Stimulated activated CD8-positive, alpha-beta memory T cell treated with anti-CD3 and anti-CD28 coated beads, Interleukin-2, amount 100 ng/mL, for 48 hours (primary cell): Measurements from ENCODE around the gene COX20.

Source experiments
- DNase-seq, 2 donors: peaks; one replicate each; pipeline ENCODE4 v3.0.0-alpha.2; 2020; ENCODE audit warnings: low read depth in 2 of 2

The COX20 gene

DNA sequence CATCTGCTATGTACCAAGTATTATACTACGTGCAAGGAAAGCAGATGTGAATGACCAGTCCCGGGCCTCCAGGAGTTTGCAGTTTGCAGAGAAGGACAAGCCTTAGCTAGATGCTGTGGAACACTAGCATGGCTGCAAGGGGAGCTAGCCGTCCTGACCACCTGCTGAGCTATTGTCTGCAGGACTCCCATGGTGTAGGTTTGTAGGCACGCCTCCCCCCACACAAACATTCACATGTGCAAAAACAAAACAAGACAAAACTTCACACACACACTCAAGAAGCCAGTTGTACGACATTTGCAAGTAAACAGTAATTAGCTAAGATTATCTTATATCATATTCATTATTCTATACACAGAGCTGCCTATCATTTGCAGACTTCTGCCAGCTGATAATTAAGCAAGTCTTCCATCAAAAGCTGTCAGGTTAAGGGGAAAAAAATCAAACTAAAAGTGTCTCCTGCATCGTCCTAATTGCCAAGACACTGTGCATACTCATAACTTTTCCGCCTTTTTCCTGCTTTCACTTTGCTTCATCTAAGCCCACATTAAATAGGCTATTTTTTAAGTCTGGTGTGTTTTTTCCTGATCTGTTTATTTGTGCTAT lies 39.6 kb downstream of the COX20 start:
- DNase-seq, result no peak

DNA sequence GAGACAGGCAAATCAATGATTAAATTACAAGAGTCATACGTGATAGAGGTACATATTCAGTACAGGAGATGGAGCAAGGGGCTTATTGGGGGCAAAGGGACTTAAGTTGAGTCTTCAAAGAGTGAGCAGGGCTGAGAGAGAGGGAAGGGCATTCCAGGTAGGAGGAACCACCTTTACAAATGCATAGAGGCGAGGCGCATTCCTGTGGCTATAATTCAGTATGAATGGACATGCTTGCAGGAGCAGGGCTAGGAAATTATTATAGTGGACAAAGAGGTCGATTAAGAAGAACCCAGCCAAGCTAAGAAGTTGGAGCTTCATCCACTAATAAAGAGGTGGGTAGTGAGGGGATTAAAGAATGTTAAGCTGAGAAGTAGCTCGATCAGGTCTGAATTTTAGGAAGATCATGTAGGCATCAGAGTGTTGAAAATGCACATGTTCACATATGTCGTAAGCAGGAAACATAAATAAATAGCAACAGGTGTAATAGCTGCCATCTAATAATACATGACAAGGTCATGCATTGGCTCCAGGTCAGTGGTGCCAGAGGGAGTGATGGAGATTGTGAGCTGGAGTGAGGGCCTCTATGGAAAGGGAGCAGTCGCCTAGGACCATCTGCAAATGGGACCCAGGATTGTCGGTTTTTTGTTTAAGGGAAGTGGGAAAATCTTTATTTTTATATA lies 40.9 kb downstream of the COX20 start:
- DNase-seq, result no peak

DNA sequence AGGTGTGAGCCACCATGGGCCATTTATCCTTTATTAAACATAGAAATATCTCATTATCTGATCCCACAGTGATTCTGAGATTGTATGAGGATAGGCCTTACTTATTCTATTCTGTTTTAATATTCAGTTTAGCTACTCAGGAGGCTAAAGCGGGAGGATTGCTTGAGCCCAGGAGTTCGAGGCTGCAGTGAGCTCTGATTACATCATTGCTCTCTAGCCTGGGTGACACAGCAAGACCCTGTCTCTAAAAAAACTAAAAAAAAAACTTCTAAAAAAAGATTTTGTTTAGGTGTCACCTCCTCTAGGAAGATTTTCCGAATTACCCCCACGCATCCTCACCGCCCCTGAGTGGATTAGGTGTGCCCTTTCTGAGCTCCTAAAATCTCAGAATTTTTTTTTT lies 43.2 kb downstream of the COX20 start:
- no peak for DNase-seq

DNA sequence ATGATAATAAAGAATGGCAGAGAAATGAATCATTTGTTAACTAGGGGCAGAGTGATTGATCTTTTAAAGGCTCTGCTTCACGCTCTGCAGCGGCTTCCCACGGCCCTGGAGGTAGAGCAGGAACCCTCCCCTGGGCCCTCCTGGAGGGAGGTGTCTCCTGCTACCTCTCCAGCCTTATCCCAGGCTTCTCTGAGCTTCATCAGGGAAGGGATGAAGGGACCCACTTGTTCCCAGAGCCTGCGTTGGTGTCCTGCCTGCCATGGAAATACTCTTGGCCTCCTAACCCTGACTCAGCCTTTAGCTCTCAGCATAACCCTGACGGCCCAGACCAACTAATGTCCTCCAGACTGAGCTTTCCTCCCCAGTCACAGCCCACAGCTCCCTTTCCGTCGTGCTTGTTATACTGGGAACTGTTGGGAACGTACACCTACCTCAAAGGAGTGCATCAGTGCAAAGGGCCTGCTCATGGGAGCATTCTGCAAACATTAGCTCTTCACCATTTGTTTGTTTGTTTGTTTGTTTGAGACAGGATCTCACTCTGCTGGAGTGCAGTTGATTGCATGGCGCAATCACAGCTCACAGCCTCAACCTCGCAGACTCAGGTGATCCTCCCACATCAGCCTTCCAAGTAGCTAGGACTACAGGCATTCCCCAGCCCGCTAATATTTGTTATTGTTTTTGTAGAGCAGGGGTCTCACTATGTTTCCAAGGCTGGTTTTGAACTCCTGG lies 46.3 kb downstream of the COX20 start:
- no peak for DNase-seq

DNA sequence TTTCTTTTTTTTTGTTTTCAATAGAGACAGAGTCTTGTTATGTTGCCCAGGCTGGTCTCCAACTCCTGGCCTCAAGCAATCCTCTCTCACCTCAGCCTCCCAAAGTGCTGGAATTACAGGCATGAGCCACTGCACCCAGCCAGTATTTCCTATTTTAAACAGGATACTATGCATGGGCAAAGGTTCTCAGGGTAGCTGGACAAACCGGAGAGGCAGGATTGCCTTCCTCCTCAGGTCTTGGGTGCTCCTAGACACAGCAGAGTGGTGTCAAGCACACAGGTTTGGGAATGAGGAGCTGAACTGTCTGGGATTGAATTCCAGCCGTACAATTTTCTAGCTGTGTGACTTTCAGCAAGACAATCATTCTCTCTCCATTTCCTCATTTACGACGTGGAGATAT lies 51.8 kb downstream of the COX20 start:
- DNase-seq, result no peak

DNA sequence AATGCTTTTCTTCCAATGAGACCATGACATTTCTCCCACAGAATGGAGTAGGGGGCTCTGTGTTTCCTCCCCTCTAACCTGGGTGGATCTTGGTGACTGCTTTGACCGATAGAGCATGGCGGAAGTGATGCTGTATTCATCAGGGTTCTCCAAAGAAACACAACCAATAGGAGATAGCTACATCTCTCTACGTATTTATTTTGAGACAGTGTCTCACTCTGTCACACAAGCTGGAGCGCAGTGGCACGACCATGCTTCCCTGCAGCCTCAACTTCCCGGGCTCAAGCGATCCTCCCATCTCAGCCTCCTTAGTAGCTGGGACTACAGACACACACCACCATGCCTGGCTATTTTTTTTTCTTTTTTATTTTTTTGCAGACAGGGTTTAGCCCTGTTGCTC lies 58.4 kb downstream of the COX20 start:
- no peak for DNase-seq
